HG02981 (cell line): ENCODE measurements around the gene DENND10.
"Not testable (repeated sequence)": the region's sequence is repeated elsewhere in the genome, so short reads cannot be mapped to it uniquely, and the experiment has no call there.

Experiments used
- ATAC-seq: cut with Tn5 transposase; IDR thresholded peaks from one replicate; pipeline ENCODE4 v1.9.1; 2021; ENCODE audit warnings: mild to moderate bottlenecking, moderate library complexity; ENCODE audit not compliant: unreplicated experiment

DENND10 gene

DNA sequence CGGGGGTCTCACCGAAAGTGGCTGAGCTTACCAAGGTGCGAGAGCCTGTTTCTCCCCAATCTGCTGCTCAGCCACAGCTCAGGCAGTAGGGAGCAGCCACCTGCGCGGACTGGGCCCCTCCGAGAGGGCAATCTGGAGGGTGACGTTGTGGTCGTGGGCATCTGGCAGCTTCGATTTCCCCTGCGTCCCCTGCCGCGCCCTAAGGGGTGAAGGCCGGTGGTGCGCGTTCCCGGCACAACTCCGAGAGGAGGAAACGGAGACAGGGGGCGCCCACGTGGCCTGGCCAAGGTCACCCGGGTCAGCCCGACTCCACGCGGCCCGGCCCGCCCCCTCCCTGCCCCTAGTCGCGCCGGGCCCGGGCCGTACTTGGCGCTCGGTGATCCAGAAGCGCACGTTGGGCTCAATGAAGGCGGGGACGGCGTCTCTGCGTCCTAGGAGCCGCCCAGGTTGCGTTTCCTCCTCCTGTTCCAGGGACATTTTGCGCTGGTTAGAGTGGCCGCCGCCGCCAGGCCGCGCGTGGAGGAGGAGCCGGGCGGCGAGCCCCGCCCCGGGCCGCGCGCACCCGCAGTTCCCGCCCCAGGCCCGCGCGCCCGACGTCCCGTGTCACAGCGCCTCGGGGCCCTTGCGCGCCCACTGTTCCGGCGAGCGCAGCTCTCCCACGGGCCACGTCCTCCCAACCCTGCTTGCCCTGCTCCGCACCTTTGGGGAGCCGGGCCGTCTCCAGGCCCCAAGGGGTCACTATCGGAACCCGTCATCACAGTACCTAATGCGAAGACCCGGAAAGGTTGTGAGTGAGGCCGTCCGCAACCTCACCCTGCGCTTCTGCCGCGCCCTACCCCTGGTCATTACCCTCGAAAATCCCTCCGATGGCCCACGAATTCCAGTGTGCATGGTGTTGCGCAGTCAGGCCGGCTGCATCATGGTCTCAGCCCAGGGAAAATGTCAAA is 61.5 kb downstream of the DENND10 start, which contains the start of gene SFXN4:
SFXN4 (minus strand) TSS at position 544 of the 947 bp plus-strand sequence; CDS start at position 477, 67 bp downstream.
- ATAC-seq: peak; percentile 92

DNA sequence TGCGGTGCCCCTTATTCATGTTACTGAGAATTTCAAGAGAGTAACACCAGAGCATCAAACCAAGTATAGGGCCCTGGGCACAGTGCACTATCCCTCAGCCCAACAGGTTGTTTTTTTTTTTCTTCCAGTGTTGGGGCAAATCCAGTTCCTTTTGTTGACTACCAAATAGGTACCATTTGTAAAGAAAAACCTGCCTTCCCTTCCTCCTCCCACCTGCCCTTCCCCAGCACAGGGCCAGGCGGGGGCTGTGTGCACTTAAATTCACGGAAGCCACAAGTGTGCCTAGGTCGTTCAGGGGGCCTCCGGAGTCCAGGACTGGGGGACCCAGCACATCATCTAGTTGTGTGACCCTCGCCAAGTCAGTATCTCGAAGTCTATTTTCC is 62.2 kb downstream of the DENND10 start:
- no peak for ATAC-seq

DNA sequence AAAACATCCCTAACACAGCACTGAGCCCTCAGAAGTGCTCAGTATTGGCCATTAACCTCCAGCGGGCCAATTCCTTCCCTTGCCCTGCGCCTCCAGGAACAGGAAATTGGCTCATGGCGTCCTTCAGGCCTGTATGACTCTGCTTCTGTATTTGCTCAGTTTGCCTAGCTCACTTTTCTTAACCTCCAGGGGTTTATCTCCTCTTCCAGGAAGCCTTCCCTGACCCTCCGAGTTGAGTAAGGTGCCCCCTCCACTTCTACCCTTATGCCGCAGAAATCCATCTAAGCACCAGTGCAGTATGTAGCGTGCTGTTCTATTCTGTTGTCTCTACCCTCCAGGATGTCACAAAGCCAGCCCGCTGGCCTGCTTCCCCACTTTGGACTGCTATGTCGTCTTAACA is 62.7 kb downstream of the DENND10 start:
- ATAC-seq: no peak

DNA sequence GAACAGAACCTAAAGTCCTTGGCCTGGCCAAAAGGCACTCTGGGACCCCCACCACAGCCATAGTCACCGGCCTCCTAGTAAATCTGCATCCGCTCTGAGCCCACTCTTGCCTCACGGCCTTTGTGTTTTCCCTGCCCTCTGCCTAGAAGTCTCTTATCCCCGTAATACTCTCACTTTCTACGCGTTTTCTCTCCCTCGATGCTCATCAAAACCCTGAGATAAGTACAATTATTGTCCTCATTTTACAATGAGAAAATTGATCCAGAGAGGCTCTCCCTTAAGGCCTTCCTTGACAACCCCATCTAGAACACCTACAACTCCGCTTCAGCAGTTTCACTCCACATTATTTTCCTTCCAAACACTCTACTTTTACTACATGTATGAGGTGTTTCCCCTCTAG is 63.1 kb downstream of the DENND10 start:
- ATAC-seq: no peak

DNA sequence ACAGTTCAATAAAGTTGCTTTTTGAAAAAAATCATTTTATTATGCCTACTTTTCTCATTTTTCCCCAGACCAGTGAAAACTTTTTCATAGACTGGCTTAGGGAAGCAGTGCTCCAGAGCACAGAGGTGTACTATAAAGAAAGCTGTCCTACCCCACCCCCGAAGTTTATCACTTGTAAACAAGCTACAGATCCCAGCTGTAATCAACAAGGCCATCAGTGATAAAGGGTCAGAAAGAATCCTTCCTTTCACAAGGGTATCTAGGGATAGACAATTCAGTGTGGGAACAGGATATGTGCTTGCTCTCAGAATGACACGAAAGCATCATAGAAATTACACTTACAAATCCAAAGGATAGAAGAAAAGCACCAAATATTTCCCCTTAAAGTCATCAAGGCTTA is 70.2 kb downstream of the DENND10 start:
- ATAC-seq: no peak

DNA sequence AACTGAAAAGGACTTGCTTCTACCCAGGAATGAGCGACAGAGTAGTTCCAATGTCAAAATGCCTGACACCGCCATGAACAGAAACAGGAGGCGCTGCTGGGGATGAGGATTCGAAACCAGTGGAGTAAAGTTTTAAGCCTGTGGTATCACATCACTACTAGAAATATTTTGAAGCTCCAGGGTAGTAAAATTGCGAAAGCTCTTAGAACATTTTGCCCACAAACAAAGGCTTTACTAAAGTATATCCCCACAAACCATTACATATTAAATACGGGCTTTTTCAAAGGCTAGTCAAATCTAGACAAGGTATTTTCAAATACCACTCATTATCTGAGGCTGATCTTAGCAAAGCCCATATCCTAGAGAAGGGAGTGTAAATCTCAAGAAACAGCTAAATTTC is 72.3 kb downstream of the DENND10 start:
- no peak for ATAC-seq

DNA sequence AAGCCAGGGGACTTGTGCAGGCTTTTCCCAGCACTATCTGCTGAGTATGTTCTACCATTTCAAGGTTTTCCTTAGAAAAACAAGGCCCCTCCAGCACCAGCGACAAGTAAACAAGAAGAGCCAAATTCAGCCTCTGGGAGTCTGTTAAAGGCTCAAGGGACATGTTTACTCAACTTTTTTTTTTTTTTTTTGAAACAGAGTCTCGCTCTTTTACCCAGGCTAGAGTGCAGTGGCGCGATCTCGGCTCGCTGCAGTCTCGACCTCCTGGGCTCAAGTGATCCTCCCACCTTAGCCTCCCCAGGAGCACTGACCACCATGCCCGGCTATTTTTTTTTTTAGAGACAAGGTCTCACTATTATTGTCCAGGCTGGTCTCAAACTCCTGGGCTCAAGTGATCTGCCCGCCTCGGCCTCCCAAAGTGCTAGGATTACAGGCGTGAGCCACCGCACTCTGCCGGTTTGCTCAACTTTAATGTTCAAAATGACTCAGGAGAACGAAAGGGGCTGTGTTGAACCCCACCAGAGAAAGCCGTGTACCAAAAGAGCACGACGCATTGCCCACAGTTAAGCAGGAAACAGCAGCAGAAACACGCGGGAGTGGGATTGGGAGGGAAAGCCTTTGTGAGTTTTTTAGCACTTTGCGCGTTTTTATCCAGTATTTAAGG is 73.9 kb downstream of the DENND10 start:
- ATAC-seq: peak; percentile 26

DNA sequence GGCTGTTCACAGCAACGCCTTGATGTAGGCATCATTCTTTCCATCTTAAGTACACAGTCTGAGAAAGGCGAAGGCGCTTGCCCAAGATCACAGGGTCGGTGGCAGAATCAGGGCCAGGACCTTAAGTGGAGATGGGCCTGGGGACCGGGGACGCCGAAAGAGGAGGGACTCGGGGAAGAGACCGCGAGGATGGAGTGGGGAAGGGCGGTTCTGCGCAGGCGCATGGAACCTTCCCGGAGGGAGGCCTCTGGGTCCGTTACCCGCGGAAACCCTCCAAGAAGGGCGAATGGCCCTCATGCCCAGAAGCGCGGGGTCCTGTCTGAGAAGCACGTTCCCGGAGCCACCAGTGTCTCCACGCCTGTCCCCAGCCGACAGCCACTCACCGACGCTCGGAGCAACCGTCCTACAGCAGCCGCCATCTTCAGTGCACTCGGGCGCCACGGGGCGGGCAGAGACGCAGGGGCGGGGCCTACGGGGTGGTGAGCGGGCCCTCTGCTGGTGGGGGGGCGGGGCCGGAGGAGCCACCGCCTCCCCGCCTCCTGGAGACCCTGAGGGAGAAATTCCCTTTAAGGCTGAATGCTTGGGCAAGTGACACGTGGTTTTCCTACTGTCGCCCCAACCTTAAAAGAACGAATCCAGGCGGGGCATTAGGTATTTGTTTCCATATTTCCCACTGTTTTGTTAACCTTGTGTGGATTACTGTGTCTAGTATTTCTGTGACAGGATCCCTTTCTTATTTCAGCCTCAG is 74.6 kb downstream of the DENND10 start, which contains the start of gene PRDX3:
PRDX3 (minus strand) TSS at position 441 of the 748 bp plus-strand sequence; CDS start at position 419, 22 bp downstream.
- ATAC-seq: peak; percentile 93

DNA sequence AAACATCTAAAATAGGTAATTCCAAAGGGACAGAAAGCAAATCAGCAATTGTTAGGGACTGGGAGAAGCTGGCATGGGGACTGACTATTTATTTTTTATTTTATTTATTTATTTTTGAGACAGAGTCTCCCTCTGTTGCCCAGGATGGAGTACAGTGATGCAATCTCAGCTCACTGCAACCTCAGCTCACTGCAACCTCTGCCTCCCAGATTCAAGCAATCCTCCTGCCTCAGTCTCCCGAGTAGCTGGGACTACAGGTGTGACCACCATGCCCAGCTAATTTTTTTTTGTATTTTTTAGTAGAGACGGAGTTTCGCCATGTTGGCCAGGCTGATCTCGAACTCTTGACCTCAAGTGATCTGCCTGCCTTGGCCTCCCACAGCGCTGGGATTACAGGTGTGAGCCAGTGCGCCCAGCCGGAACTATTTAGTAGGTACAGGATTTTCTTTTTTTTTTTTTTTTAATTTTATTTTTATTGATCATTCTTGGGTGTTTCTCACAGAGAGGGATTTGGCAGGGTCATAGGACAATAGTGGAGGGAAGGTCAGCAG is 77.0 kb downstream of the DENND10 start:
- not testable (repeated sequence) for ATAC-seq

DNA sequence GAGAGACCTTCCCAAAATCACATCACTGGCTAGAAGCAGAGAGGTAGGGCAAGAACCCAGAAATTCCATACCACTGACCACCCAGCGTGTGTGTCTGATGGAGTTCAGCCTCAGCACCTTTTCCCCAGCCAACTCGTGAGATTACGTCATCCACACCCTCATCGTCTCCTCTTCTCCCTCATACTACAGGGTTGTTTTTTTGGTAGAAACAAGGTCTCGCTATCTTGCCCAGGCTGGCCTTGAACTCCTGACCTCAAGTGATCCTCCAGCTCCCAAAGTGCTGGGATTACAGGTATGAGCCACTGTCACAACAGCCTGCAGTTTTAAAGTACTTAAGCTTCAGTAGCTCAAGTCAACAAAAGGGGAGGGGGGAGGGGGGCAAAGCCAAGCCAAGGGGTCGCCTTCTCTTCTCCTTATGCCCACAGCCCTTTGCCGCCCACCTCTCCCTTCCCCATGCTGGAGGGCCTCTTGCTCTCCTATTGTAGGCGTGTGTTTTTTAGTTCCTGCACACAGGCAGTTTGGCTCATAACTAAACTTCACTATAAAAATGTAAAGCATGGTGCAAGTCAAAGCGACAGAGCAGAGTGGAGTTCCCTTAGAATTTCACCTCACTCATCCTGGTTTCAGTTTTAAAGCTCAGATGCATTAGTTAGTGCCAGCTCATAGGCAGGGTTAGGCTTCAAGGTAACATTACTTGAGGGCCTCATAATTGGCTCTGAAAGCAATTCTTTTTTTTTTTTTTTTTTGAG is 79.9 kb downstream of the DENND10 start:
- no peak for ATAC-seq
